Right ventricle myocardium superior (tissue), 1 donor: Measurements from ENCODE around the gene MACC1. TPM values are rescaled to one million over a fixed set of nuclear protein-coding genes. Genes with fewer than 3 reads are reported as not detected.

Source experiments
- ATAC-seq: fragments of 200-7000 bp; cut with Tn5 transposase; one replicate; pipeline ENCODE4 v1.9.1; 2020; ENCODE audit warnings: mild to moderate bottlenecking; ENCODE audit not compliant: poor library complexity
- DNase-seq: peaks from one replicate; pipeline ENCODE4 v3.0.0-alpha.2; 2020
- intact Hi-C: fragments of 100-400 bp; cut with DNase I; formaldehyde crosslinking; loops from one replicate; pipeline ENCODE4 v1.11.2; 2022
- long read RNA-seq: library from polyadenylated mRNA; unstranded; transcript quantifications from one replicate; pipeline ENCODE4 v2.0.0, GENCODE V29; 2021
- total RNA-seq: library from RNA; stranded (reverse); fragmentation: NEBNext Ultra II Directional; extraction: Animal tissue kit (Norgen Biotek cat#: 25700); gene quantifications from one replicate; pipeline ENCODE4 v1.2.1, GENCODE V29; 2021
- donor health status: DM: no; HTN: yes; CAD: no; lungs with severe emphysema.

The MACC1 gene, protein sequence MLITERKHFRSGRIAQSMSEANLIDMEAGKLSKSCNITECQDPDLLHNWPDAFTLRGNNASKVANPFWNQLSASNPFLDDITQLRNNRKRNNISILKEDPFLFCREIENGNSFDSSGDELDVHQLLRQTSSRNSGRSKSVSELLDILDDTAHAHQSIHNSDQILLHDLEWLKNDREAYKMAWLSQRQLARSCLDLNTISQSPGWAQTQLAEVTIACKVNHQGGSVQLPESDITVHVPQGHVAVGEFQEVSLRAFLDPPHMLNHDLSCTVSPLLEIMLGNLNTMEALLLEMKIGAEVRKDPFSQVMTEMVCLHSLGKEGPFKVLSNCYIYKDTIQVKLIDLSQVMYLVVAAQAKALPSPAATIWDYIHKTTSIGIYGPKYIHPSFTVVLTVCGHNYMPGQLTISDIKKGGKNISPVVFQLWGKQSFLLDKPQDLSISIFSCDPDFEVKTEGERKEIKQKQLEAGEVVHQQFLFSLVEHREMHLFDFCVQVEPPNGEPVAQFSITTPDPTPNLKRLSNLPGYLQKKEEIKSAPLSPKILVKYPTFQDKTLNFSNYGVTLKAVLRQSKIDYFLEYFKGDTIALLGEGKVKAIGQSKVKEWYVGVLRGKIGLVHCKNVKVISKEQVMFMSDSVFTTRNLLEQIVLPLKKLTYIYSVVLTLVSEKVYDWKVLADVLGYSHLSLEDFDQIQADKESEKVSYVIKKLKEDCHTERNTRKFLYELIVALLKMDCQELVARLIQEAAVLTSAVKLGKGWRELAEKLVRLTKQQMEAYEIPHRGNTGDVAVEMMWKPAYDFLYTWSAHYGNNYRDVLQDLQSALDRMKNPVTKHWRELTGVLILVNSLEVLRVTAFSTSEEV
- total RNA-seq: 0.19 TPM
- long read RNA-seq: 0 reads

DNA sequence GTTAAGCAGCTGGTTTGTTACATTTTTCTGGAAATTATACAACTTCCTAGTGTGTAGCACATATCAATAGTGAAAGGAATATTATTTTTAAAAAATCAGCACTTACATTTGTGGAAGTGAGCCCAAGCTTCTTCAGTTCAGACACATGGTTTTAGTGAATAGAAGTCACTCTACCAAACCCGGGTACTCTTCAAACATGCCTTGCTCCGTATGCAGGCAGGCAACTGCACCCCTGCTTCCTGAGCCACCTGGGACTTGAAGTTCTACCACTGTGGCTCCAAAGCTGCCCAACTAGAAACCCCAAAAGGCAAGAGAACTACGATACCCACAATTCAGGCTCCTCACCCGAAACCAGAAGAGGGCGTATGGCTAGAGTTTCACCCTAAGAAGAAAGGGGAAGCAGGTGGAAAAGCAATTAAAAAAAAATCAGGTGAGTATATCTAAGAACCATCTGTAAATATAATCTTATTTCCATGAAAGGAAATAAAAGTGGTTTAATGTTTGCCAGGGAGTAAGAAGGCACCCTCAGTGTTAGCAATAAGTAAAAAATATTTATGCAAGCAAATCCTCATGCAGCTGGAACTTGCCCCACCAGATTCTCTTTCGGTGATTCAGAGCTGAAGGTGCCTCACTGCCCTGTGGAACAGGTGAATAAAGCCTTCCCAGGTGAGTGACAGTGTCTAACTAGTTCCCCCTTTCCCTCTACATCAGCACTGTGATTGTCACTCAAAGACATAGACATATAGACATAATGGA, at the start of gene MACC1:
MACC1 (minus strand) TSS at position 192 of the 756 bp plus-strand sequence. CDS start 55,522 bp downstream, outside the sequence.
- peak; percentile 34 for DNase-seq
- intact Hi-C loops: no loop called here
- no peak for ATAC-seq

DNA sequence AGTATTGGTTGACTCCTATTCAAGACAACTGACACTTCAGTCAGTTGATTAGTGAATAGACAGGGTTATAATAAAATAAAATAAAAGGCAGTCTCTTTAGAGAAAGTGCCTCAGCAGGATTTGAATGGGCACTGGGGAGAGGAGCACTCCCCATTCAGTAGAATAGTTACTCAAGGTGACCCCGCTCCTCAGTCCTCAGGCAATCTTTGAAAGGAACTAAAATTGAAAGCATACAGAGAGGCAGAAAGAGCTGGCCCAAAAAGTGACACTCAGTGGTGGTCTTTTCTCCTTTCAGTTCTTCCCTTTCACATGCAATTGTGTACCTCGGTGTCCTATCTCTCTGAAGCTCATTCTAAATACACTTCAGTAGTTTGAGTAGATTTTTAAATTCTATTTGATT, 47.4 kb upstream of the MACC1 start:
- ATAC-seq: no peak
- no peak for DNase-seq
- intact Hi-C loops: no loop called here

DNA sequence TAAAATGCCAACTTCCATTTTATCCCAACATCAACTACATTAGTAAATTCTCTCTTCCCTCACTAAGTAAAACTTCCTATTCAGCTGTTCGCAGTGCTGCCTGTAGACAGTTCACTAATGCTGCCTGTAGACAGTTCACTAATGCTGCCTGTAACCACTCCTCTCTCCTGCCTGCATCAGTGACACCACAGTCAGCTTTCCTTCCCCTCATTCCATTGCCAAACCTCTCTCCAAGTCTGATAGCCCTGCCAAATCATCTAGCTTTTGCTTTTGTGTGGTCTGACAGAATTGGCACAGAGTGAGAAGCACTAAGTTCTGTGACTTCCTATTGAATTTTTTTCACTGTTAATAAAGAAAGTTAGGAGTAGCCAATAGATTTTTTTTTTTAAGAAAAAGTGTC, 43.0 kb upstream of the MACC1 start:
- intact Hi-C loops: no loop called here
- no peak for DNase-seq

DNA sequence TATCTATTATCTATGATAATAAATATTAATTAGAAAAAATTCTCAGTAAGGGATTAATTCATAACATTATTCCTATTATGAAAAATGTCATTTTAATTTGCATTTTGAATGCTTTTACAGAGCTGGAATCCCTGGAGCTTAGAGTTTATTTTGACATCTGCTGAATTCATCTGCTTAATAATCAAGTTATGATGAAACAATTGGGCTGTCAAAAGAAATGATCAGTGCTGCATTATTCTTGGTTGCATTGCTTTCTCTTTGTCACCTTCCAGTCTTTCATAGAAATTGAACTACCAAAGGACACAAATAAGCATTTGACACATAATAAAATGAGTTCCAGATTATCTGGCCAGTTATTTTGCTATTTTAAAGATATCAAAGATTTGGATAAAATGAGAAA, 40.0 kb upstream of the MACC1 start:
- no peak for DNase-seq
- no peak for ATAC-seq
- intact Hi-C loops: no loop called here

More for the DNA sequence above, 43.0 kb upstream of the MACC1 start:
- ATAC-seq: peak; percentile 92

DNA sequence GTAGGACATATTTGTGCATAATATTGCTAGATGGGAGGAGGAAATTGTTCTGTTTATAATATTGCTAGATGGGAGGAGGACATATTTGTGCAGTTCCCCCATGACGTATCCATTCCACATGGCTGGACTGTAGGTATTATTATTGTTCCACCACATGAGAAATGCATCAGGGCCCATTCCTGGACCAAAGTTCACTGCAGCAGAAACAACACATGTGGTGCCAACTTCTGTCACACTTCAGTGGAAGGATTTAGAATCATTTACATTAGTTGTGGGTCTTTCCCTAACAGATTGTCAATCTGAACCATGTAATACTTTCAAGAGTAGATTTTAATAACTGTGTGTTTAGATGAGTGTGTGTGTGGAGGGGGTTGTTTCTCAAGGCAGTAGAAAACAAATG, 32.7 kb upstream of the MACC1 start:
- no peak for DNase-seq

DNA sequence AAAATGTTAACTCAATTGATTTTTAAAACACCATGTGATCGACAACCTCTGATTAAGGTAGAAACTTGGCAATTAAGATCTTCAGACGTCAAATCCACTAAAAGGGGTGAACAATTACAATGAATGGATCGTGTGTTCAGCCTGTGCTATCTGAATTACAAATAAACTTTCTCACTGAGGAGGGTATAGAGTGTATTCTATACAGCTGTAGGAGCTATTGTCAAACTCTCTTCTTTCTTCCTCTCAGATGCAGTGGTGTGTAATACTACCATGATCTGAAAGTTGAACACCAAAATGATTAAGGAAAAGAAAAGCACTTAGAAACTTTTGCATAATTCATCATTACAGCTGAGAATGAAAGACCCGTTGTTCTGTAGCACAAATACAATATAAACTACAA, 32.2 kb upstream of the MACC1 start:
- ATAC-seq (no peak), DNase-seq (no peak)
- intact Hi-C loops: no loop called here

More for the DNA sequence above, 32.7 kb upstream of the MACC1 start:
- intact Hi-C loops: no loop called here
- ATAC-seq: no peak

DNA sequence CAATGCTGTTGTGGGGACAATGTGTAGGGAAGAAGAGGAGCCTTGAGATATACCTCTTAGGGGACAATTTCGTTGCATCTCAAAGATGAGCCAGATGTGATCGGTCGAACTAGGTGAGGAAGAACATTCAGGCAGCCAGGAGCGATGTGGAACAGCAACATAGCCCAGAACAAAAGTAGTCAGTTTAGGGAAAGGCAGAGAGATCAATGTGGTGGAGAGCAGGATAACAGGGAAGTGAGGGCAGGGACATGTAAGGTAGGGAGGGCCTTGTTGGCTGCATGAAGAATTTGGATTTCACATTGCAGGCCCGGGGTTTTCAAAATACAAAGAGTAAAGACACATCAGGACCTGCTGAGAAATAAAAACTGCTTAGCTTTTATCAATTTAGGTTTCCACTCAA, 29.1 kb upstream of the MACC1 start:
- ATAC-seq: no peak
- DNase-seq: no peak
- intact Hi-C loops: no loop called here

DNA sequence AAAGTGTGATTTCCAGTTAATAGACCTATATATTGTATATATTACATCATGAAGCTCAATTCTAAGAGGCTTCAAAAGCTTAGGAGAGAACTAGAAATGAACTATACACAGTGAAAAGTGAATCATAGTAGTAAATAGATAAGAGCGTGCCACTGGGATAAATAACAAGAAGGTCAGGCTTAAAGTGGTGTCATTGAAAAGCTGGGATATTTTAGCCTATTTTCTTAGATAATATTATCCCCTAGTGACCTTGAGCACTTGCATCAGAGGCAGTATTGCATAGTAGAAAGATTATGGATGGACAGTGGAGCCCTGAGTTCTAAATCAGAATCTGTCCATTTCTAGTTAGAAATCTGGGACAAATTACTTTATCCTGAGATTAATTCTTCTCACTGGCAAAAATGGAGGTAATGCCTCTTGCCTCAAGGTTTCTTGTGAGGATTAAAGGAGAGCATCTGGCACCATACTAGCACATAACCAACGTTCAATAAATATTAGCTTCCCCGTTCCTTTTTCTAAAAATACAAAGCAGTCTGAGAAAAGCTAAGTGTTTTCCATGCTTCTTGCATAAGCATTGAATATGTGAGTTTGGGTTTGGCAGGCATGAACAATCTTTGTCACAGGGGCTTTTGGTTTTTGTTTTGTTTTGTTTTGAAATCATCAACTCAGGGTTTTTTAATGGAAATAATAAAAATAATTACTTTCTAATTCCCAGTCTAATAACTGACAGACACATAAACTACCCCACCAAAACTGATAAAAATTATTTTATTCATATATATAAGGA, 27.3 kb upstream of the MACC1 start:
- intact Hi-C loops: no loop called here
- DNase-seq (no peak), ATAC-seq (peak; percentile 87)

DNA sequence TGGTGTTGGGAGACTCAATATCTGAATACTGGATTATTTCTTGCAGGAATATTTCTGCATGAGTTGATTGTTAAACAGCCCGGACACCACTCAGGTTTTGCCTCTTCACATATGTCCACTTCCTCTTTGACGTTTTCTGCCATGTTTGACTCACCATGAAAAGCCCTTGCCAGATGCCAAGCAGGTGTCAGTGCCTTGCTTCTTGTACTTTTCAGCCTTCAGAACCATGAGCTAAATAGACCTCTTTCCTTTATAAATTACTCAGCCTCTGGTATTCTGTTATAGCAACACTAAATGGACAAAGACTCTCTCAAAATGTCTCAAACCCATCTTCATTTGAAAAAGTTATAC, 24.7 kb upstream of the MACC1 start:
- intact Hi-C loops: no loop called here
- DNase-seq (no peak), ATAC-seq (no peak)

DNA sequence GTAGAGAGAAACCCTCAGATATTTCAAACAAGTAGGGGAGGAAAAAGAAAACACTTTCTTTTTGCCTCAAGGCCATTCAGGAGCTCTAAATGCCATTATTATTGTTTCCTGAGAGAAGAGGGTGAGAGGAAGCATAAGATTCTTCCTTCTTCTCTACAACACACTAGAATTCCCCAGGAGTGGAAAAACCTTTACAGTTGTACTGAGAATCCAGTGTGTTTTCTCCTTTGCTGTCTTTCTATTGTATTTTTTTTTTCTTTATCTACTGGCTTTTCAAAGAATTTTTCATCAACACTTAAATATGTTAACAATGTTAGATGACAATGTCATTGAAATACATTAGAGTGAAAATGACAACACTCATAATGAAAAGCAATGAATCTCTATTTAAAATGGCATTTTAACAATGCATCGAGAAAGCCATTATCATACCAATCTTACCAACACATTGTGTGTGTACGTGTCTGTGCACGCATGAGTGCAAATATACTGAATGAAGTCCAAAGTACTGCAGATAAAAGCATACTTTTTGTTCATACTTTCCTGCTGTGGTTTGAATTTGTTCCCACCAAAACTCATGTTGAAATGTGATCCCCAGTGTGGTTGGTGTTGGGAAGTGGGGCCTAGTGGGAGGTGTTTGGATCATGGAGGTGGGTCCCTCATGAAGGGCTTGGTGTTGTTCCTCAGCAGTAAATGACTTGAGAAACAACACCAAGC, 24.2 kb upstream of the MACC1 start:
- ATAC-seq (no peak), DNase-seq (no peak)
- intact Hi-C loops: no loop called here

DNA sequence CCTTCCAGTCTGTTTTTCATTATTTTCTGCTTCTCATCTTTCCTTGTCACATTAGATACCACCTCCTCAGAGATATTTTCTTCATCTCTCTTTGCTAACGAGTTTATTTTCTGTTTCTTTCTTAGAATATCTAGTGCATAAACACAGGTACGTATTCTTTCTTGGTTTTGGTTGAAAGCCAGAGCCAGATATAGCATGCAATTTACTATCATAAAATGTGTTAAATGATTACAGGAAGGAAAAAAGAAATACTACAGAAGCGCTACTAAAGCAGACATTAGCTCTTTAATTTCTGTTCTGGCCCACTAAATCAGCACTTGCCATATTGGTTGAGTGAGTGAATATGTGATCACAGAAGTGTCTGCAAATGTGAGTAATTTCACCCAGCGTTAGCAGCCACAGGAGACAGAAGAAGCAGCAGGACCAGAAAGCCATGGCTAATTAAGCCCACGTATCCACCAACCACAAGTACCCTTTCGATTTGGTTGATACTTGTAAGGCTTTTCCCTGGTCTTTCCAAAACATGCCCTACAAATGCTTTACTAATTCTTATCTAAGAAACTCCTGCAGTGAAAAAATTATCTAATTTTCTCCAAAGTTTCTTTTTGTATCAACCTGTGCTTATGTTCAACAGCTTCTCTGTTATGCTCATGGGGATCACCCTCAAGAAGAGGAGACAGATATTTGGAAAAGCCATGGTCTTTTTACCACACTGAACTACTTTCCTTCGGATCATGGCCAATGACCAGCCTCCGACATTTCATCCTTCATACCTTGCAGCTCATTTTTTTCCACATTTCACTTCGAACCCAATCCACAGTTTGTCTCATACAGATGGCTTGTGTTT, 23.1 kb upstream of the MACC1 start:
- intact Hi-C loops: no loop called here
- ATAC-seq: no peak

DNA sequence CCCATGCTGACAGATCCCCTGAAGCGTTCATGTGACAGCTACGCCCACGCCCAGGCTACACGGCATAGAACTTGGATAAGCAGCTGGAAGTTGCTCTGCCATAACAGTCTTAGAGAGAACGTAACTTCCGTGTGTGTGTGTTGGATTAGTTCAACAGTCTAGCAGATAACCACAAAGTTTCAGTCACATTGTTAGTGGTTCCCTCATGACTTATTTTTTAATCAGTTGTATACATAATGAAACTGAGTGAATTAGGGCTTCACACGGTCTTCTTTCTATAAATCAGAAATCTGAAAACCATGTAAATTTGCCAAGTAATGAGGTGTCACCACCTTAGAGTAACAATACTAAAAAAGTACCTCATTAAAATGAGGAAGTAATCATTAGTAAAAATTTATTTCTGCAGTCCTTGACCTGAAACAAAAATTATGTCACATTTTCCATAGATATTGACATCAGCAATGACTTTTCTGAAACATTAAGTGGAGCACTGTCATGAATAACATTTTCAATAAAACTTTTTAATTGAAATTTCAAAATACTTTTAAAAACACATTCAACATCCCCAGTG, 21.7 kb upstream of the MACC1 start:
- DNase-seq: no peak
- ATAC-seq: no peak
- intact Hi-C loops: no loop called here

More for the DNA sequence above, 23.1 kb upstream of the MACC1 start:
- no peak for DNase-seq

DNA sequence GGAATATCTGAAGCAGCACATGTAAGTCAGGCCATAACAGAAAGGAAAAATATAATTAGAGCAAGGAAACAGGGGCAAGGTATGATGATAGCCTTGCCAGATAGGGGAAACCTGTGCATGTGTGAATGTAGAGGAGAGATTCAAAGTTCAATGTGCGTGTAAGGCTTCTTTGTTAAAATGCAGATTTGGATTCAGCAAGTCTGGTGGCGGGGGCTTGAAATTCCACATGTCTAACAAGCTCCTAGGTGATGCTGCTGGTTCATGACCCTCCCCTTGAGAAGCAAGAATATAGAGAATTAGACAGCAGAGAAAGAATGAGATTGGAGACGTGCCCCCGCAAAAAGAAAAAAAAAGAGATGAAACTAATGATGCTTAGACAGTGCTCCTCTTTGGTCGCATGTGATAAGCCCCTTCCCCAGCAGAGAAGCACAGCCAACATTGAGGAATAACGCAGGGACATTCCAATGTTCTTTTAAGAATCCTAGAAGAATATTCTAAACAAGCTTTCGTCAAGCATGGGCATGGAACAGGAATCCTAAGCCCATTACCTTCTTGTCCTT, 21.1 kb upstream of the MACC1 start:
- intact Hi-C loops: no loop called here
- DNase-seq (no peak), ATAC-seq (no peak)

DNA sequence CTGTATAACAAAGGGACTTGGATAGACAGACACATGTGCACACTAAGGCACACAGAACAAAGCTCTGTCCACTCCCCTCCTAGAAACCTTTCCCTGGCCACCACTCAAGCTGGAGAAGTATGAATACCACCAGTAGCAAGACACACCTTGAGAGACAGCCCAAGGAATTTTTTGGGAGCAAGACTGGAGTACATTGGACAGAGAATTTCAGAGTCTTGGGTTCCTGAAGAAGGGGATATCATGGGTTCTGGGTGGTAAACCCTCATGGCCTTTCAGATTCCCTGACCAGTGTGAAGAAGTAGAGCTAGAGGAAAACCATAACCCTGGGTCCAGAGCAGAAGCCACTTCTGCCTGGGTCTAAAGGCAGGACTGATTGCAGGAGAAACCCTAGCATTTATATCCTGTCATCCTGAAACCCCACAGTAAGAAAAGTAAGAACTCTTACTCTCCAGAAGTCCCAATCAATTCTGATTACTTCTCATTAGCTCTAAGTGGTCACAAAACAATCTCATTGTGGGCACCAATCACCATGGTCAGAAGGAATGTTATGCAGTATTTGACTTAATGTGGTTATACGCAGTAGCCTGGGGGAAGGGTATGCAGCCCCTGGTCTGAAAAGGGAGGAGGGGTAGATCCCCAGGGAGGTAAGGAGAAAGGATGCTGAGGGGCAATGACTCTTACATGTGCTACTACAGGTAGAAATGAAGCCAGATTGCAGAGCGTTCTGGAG, 20.4 kb upstream of the MACC1 start:
- ATAC-seq (no peak), DNase-seq (no peak)
- intact Hi-C loops: no loop called here

DNA sequence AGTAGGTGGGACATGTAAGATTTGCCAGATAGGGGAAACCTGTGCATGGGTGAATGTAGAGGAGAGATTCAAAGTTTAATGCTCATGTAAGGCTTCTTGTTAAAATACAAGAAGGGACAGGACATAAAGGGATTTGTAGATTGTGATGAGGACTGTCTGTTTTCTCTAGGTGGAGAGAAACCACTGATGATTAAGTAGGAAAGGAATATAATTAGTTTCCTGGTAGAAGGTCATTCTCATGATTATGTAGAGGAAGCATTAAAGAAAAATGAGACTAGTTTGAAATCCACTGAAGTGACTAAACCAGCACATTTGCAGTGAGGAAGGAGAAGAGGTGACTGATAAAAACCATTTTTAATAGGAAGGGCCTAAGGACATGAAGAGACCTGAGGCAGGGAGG, 19.6 kb upstream of the MACC1 start:
- ATAC-seq: no peak
- intact Hi-C loops: no loop called here
- no peak for DNase-seq

DNA sequence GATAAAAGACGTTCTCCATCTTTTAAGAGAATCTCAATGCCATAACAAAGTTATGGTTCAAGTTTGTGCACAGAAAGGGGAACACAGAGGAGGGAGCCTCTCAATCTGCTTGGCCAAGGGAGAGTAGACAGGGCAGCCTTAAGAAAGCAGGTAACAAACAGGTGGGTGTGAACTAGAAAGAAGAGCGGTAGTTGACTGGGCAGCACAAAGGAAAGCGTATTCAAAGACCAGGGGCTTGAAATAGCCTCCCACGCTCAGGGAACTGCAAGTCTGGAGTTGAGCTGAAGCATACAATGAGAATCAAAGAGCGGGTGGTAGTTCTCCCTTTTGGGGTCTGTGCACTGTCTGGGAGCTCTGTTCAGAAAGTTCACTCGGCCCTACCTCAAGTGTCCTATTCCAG, 18.9 kb upstream of the MACC1 start:
- intact Hi-C loops: no loop called here
- ATAC-seq: peak; percentile 29

More for the DNA sequence above, 18.9 kb upstream of the MACC1 start:
- no peak for DNase-seq
